H1 (cell line): ENCODE data around the gene GNG13. TPM values are rescaled to one million over a fixed set of nuclear protein-coding genes. Genes with fewer than 3 reads are reported as not detected.

Source experiments
- ATF3 ChIP-seq: IDR thresholded peaks from 2 replicates; pipeline ENCODE4 v1.6.1; 2011; ENCODE audit warnings: low read depth, mild to moderate bottlenecking, low read length; ENCODE audit not compliant: insufficient read depth
- CBX5 ChIP-seq: fragments of 300-800, 300-1000 bp; sonication (generic); IDR thresholded peaks from 2 replicates; pipeline ENCODE4 v1.7.1; 2016; ENCODE audit warnings: antibody characterized with exemption, low read length, low read depth
- CTBP2 ChIP-seq: IDR thresholded peaks from 2 replicates; pipeline ENCODE4 v1.7.0; 2011; ENCODE audit warnings: borderline replicate concordance, mild to moderate bottlenecking, moderate library complexity, mixed read lengths, low read length; ENCODE audit not compliant: insufficient read depth, insufficient read length
- JUND ChIP-seq: IDR thresholded peaks from 2 replicates; pipeline ENCODE4 v1.6.1; 2011; ENCODE audit warnings: mild to moderate bottlenecking, improper control_type of control experiment, low read length
- MAFK ChIP-seq: IDR thresholded peaks from 2 replicates; pipeline ENCODE4 v1.6.1; 2012; ENCODE audit warnings: low read depth, mild to moderate bottlenecking, improper control_type of control experiment, low read length
- NRF1 ChIP-seq: IDR thresholded peaks from 2 replicates; pipeline ENCODE4 v1.6.1; 2011; ENCODE audit warnings: mild to moderate bottlenecking, low read depth, low read length, improper control_type of control experiment
- RAD21 ChIP-seq, 2 experiments: IDR thresholded peaks in 1 of 2; conservative IDR thresholded peaks in 1 of 2; 2 replicates each; pipeline ENCODE4 v1.6.1; 2011; ENCODE audit warnings: low read depth in 2 of 2, low read length in 2 of 2, improper control_type of control experiment in 1 of 2, inconsistent platforms in 1 of 2, mild to moderate bottlenecking in 1 of 2, moderate library complexity in 1 of 2
- polyA plus RNA-seq, 7 experiments: library from polyadenylated mRNA; depleted of rRNA in 3 of 7; stranded (reverse) in 5 of 7; unstranded in 2 of 7; fragments of >200 nt in 5 of 7; fragments of 200-250 nt in 2 of 7; gene quantifications; 1 replicate in 5 of 7; 2 replicates in 1 of 7; 4 replicates in 1 of 7; pipeline versions ENCODE4 v1.2.1 to v1.2.3, GENCODE V29; 2011 to 2013; ENCODE audit warnings: missing spikeins in 2 of 7, mixed read lengths in 2 of 7
- total RNA-seq: library from RNA; stranded (reverse); fragmentation: NEBNext Ultra II Directional; extraction: Animal tissue kit (Norgen Biotek cat#: 25700); gene quantifications from 2 replicates; pipeline ENCODE4 v1.2.1, GENCODE V29; 2021
- TF ChIP-seq, protein P1 (sequence below): fragments of 300-600 bp; sonication (generic); IDR thresholded peaks from 2 replicates; pipeline ENCODE4 v1.7.1; 2012; ENCODE audit warnings: low read length, moderate library complexity, mild to moderate bottlenecking, inconsistent platforms; ENCODE audit not compliant: insufficient replicate concordance

GNG13 gene
- total and polyA plus RNA-seq, 2 of the 8 experiments (the other 6 are each of a cell fraction or from before 2014, with no cell fraction given), result not detected

GRCh38 chr16:840561-841454 lies 40.3 kb upstream of the GNG13 start (continued):
- TF ChIP-seq, protein P1, sequence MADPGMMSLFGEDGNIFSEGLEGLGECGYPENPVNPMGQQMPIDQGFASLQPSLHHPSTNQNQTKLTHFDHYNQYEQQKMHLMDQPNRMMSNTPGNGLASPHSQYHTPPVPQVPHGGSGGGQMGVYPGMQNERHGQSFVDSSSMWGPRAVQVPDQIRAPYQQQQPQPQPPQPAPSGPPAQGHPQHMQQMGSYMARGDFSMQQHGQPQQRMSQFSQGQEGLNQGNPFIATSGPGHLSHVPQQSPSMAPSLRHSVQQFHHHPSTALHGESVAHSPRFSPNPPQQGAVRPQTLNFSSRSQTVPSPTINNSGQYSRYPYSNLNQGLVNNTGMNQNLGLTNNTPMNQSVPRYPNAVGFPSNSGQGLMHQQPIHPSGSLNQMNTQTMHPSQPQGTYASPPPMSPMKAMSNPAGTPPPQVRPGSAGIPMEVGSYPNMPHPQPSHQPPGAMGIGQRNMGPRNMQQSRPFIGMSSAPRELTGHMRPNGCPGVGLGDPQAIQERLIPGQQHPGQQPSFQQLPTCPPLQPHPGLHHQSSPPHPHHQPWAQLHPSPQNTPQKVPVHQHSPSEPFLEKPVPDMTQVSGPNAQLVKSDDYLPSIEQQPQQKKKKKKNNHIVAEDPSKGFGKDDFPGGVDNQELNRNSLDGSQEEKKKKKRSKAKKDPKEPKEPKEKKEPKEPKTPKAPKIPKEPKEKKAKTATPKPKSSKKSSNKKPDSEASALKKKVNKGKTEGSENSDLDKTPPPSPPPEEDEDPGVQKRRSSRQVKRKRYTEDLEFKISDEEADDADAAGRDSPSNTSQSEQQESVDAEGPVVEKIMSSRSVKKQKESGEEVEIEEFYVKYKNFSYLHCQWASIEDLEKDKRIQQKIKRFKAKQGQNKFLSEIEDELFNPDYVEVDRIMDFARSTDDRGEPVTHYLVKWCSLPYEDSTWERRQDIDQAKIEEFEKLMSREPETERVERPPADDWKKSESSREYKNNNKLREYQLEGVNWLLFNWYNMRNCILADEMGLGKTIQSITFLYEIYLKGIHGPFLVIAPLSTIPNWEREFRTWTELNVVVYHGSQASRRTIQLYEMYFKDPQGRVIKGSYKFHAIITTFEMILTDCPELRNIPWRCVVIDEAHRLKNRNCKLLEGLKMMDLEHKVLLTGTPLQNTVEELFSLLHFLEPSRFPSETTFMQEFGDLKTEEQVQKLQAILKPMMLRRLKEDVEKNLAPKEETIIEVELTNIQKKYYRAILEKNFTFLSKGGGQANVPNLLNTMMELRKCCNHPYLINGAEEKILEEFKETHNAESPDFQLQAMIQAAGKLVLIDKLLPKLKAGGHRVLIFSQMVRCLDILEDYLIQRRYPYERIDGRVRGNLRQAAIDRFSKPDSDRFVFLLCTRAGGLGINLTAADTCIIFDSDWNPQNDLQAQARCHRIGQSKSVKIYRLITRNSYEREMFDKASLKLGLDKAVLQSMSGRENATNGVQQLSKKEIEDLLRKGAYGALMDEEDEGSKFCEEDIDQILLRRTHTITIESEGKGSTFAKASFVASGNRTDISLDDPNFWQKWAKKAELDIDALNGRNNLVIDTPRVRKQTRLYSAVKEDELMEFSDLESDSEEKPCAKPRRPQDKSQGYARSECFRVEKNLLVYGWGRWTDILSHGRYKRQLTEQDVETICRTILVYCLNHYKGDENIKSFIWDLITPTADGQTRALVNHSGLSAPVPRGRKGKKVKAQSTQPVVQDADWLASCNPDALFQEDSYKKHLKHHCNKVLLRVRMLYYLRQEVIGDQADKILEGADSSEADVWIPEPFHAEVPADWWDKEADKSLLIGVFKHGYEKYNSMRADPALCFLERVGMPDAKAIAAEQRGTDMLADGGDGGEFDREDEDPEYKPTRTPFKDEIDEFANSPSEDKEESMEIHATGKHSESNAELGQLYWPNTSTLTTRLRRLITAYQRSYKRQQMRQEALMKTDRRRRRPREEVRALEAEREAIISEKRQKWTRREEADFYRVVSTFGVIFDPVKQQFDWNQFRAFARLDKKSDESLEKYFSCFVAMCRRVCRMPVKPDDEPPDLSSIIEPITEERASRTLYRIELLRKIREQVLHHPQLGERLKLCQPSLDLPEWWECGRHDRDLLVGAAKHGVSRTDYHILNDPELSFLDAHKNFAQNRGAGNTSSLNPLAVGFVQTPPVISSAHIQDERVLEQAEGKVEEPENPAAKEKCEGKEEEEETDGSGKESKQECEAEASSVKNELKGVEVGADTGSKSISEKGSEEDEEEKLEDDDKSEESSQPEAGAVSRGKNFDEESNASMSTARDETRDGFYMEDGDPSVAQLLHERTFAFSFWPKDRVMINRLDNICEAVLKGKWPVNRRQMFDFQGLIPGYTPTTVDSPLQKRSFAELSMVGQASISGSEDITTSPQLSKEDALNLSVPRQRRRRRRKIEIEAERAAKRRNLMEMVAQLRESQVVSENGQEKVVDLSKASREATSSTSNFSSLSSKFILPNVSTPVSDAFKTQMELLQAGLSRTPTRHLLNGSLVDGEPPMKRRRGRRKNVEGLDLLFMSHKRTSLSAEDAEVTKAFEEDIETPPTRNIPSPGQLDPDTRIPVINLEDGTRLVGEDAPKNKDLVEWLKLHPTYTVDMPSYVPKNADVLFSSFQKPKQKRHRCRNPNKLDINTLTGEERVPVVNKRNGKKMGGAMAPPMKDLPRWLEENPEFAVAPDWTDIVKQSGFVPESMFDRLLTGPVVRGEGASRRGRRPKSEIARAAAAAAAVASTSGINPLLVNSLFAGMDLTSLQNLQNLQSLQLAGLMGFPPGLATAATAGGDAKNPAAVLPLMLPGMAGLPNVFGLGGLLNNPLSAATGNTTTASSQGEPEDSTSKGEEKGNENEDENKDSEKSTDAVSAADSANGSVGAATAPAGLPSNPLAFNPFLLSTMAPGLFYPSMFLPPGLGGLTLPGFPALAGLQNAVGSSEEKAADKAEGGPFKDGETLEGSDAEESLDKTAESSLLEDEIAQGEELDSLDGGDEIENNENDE, result no peak
- TF ChIP-seq NRF1, result no peak
- TF ChIP-seq JUND, result no peak
- no peak for TF ChIP-seq RAD21 (IDR thresholded peaks at IDR 0.05 in 1 of 2, conservative IDR thresholded peaks at IDR 0.05 in 1 of 2; ENCODE audit: low read depth in 2 of 2, low read length in 2 of 2)
- TF ChIP-seq ATF3, result no peak
- TF ChIP-seq CBX5, result no peak
- TF ChIP-seq MAFK, result no peak
- TF ChIP-seq CTBP2, result no peak
